Osteoblast (primary cell): Measurements from ENCODE around the gene WDR31. TPM values are rescaled to one million over a fixed set of nuclear protein-coding genes. Genes with fewer than 3 reads are reported as not detected.

ENCODE experiments used
- DNase-seq: peaks from one replicate; pipeline ENCODE4 v3.0.0; 2011; ENCODE audit warnings: low spot score, mixed read lengths; ENCODE audit not compliant: insufficient read length; ENCODE audit errors: missing footprints
- H2AFZ ChIP-seq: 2 replicates; pipeline ENCODE4 v1.6.0; 2011; ENCODE audit warnings: mild to moderate bottlenecking, low read length
- H3K27ac ChIP-seq: 2 replicates; pipeline ENCODE4 v1.5.1; 2011; ENCODE audit warnings: mild to moderate bottlenecking, low read depth, low read length, moderate library complexity
- H3K27me3 ChIP-seq: 2 replicates; pipeline ENCODE4 v1.6.0; 2012; ENCODE audit warnings: mild to moderate bottlenecking, control low read depth, inconsistent platforms, low read length, moderate library complexity; ENCODE audit not compliant: insufficient read depth
- H3K36me3 ChIP-seq: 2 replicates; pipeline ENCODE4 v1.5.1; 2011; ENCODE audit warnings: mild to moderate bottlenecking, low read length, control low read depth, moderate library complexity; ENCODE audit not compliant: insufficient read depth
- H3K4me1 ChIP-seq: 2 replicates; pipeline ENCODE4 v1.5.1; 2011; ENCODE audit warnings: mild to moderate bottlenecking, low read length, control low read depth, moderate library complexity; ENCODE audit not compliant: insufficient read depth
- H3K4me2 ChIP-seq: 2 replicates; pipeline ENCODE4 v1.6.0; 2011; ENCODE audit warnings: mild to moderate bottlenecking, low read length; ENCODE audit not compliant: insufficient read depth
- H3K4me3 ChIP-seq: fragments of 200-600 bp; sonication (generic); 3 replicates; pipeline ENCODE4 v1.5.1; 2012; ENCODE audit warnings: mild to moderate bottlenecking, low read length, inconsistent platforms; ENCODE audit not compliant: insufficient read depth
- H3K79me2 ChIP-seq: 2 replicates; pipeline ENCODE4 v1.6.0; 2012; ENCODE audit warnings: mild to moderate bottlenecking, low read length, control low read depth, inconsistent platforms; ENCODE audit not compliant: insufficient read depth
- H3K9me3 ChIP-seq: 2 replicates; pipeline ENCODE4 v1.5.1; 2011; ENCODE audit warnings: low read depth, low read length, control low read depth
- H4K20me1 ChIP-seq: 2 replicates; pipeline ENCODE4 v1.6.0; 2012; ENCODE audit warnings: mild to moderate bottlenecking, low read length, control low read depth; ENCODE audit not compliant: insufficient read depth
- CTCF ChIP-seq: IDR thresholded peaks from 2 replicates; pipeline ENCODE4 v1.5.1; 2011; ENCODE audit warnings: mild to moderate bottlenecking, low read depth, low read length, moderate library complexity; ENCODE audit errors: extremely low read depth
- total RNA-seq: library from RNA; depleted of rRNA; stranded (reverse); fragments of >200 nt; gene quantifications from 2 replicates; pipeline ENCODE4 v1.2.3, GENCODE V29; 2012

Gene WDR31
- 1.4 and 2.4 TPM in 2 replicates for total RNA-seq

GRCh38 chr9:113340011-113340699, at the start of gene WDR31:
WDR31 (minus strand) TSS chr9:113340275; CDS start chr9:113332022, 8,253 bp downstream.
- no peaks in the 10 kb centered on the region for H3K27me3 ChIP-seq
- peak; percentile 97 for DNase-seq
- no peaks in the 10 kb centered on the region for H3K79me2 ChIP-seq
- H3K4me2 ChIP-seq: peak within 1 kb of the TSS; percentile 99
- H3K4me3 ChIP-seq: peak within 1 kb of the TSS; percentile 93
- H4K20me1 ChIP-seq: no peaks in the 10 kb centered on the region
- H3K9me3 ChIP-seq: no peaks in the 10 kb centered on the region
- H3K4me1 ChIP-seq: peaks cover 13% of the 10 kb centered on the region
- no peak for TF ChIP-seq CTCF
- H3K36me3 ChIP-seq: no peaks in the 10 kb centered on the region
- peak within 1 kb of the TSS; percentile 52 for H3K27ac ChIP-seq
- peak within 1 kb of the TSS; percentile 99 for H2AFZ ChIP-seq

GRCh38 chr9:113389451-113389850, 49.4 kb upstream of the WDR31 start:
- DNase-seq: no peak
- Histone ChIP-seq H3K4me2 (no peak overlapping the region), H3K27me3 (no peaks in the 10 kb centered on the region), H3K9me3 (no peaks in the 10 kb centered on the region), H3K27ac (no peak overlapping the region), H3K4me3 (no peak overlapping the region), H4K20me1 (no peaks in the 10 kb centered on the region), H3K36me3 (peaks cover 14% of the 10 kb centered on the region), H3K4me1 (no peaks in the 10 kb centered on the region), H2AFZ (no peak overlapping the region), H3K79me2 (no peaks in the 10 kb centered on the region)
- TF ChIP-seq CTCF: no peak

GRCh38 chr9:113388833-113389232, 48.8 kb upstream of the WDR31 start:
- Histone ChIP-seq H3K27ac (no peak overlapping the region), H3K4me1 (no peaks in the 10 kb centered on the region), H3K36me3 (peaks cover 14% of the 10 kb centered on the region), H3K4me3 (no peak overlapping the region), H3K4me2 (no peak overlapping the region), H3K27me3 (no peaks in the 10 kb centered on the region), H3K9me3 (no peaks in the 10 kb centered on the region), H4K20me1 (no peaks in the 10 kb centered on the region), H3K79me2 (no peaks in the 10 kb centered on the region), H2AFZ (no peak overlapping the region)
- TF ChIP-seq CTCF: no peak
- no peak for DNase-seq

GRCh38 chr9:113387560-113388230, 47.6 kb upstream of the WDR31 start:
- Histone ChIP-seq H3K79me2 (no peaks in the 10 kb centered on the region), H3K9me3 (no peaks in the 10 kb centered on the region), H3K27ac (no peak overlapping the region), H3K36me3 (peaks cover 14% of the 10 kb centered on the region), H3K4me1 (no peaks in the 10 kb centered on the region), H2AFZ (no peak overlapping the region), H4K20me1 (no peaks in the 10 kb centered on the region), H3K27me3 (no peaks in the 10 kb centered on the region), H3K4me3 (no peak overlapping the region), H3K4me2 (no peak overlapping the region)
- TF ChIP-seq CTCF: no peak
- DNase-seq: no peak
